Prostate gland (tissue), 2 donors: ENCODE measurements around the gene FANCG.

ENCODE experiments used
- POLR2A ChIP-seq: fragments of 450-650 bp; IDR thresholded peaks from one replicate; pipeline ENCODE4 v1.6.1; 2016; ENCODE audit warnings: antibody characterized with exemption, mild to moderate bottlenecking
- TF ChIP-seq, protein P1 (sequence below), 4 experiments: fragments of 200-600 bp in 2 of 4; fragments of 450-650 bp in 2 of 4; sonication (generic) in 2 of 4; IDR thresholded peaks; 1 replicate in 3 of 4; 2 replicates in 1 of 4; pipeline ENCODE4 v1.5.1; 2016 to 2019; ENCODE audit warnings: antibody characterized with exemption in 4 of 4, mild to moderate bottlenecking in 2 of 4, moderate library complexity in 2 of 4

DNA sequence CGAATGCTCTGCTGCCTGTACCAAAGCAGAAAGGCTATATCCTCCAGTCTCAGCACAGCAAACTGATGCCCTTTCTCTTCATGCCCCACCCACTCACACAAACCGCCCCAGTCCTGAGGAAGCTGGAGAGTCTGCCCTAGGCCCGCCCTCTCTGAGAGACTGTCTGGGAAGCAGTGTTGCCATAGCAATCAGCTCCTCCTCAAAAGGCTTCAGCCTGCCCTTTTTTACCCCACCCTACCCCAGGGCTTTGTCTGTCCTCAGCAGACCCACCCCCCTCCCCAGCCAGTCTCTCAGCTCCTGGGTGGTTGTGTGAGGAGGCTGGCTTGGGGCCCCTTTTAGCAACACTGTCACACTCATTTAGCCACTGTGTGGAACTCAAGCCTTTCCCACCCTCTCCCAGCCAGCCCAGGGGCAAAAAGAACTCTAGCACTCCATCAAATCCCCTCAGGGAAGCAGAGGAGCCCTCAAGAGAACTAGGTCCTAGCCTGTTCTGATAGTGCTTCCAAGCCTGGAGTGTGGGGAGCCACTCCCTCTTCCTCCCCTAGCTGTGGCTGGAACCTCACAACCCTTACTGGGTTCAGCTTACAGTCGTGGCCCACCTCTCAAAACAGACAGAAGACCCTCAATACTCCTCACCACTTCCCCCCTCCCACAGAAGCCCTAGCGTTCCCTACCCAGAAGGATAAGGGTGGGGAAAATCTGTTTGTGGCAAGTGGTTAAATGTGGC, 34.5 kb upstream of the FANCG start:
- TF ChIP-seq, protein P1, sequence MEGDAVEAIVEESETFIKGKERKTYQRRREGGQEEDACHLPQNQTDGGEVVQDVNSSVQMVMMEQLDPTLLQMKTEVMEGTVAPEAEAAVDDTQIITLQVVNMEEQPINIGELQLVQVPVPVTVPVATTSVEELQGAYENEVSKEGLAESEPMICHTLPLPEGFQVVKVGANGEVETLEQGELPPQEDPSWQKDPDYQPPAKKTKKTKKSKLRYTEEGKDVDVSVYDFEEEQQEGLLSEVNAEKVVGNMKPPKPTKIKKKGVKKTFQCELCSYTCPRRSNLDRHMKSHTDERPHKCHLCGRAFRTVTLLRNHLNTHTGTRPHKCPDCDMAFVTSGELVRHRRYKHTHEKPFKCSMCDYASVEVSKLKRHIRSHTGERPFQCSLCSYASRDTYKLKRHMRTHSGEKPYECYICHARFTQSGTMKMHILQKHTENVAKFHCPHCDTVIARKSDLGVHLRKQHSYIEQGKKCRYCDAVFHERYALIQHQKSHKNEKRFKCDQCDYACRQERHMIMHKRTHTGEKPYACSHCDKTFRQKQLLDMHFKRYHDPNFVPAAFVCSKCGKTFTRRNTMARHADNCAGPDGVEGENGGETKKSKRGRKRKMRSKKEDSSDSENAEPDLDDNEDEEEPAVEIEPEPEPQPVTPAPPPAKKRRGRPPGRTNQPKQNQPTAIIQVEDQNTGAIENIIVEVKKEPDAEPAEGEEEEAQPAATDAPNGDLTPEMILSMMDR (IDR thresholded peaks at IDR 0.05) = no peak
- TF ChIP-seq POLR2A = peak; percentile 31
